Neural cell (in vitro differentiated cells): ENCODE results near the gene CUX1. TPM values are rescaled to one million over a fixed set of nuclear protein-coding genes. Genes with fewer than 3 reads are reported as not detected.

Experiments
- H2AFZ ChIP-seq: fragments of 200-600, 300-800 bp; sonication (generic), shearing (Covaris generic); 2 replicates; pipeline ENCODE4 v1.6.0; 2014; ENCODE audit warnings: low read depth, mild to moderate bottlenecking, antibody characterized with exemption, low read length, moderate library complexity
- H3F3A ChIP-seq: fragments of 200-600 bp; shearing (Covaris generic); 2 replicates; pipeline ENCODE4 v1.6.1; 2016; ENCODE audit warnings: mild to moderate bottlenecking, moderate library complexity, mixed read lengths, antibody characterized with exemption, low read length; ENCODE audit not compliant: insufficient read depth, poor library complexity, severe bottlenecking
- H3K27ac ChIP-seq: fragments of 200-600, 300-800 bp; sonication (generic), shearing (Covaris generic); 2 replicates; pipeline ENCODE4 v1.5.1; 2014; ENCODE audit warnings: mild to moderate bottlenecking, low read length, moderate library complexity
- H3K27me3 ChIP-seq: fragments of 300-800, 200-600 bp; sonication (generic), shearing (Covaris generic); 2 replicates; pipeline ENCODE4 v1.6.0; 2014; ENCODE audit warnings: mild to moderate bottlenecking, low read depth, low read length, moderate library complexity; ENCODE audit not compliant: insufficient read depth
- H3K36me3 ChIP-seq: fragments of 300-800, 200-600 bp; sonication (generic), shearing (Covaris generic); 2 replicates; pipeline ENCODE4 v1.5.1; 2014; ENCODE audit warnings: mild to moderate bottlenecking, antibody characterized with exemption, low read length, moderate library complexity; ENCODE audit not compliant: insufficient read depth
- H3K4me2 ChIP-seq: fragments of 300-800, 200-600 bp; sonication (generic), shearing (Covaris generic); 2 replicates; pipeline ENCODE4 v1.6.0; 2014; ENCODE audit warnings: mild to moderate bottlenecking, low read length
- H3K4me3 ChIP-seq: fragments of 300-800, 200-600 bp; sonication (generic), shearing (Covaris generic); 2 replicates; pipeline ENCODE4 v1.5.1; 2014; ENCODE audit warnings: mild to moderate bottlenecking, low read length, moderate library complexity
- H3K79me2 ChIP-seq: fragments of 200-600 bp; shearing (Covaris generic); replicated peaks from 2 replicates; pipeline ENCODE4 v1.6.0; 2014; ENCODE audit warnings: mild to moderate bottlenecking, low read length, moderate library complexity; ENCODE audit not compliant: insufficient read depth
- H3K9ac ChIP-seq: fragments of 300-800, 200-600 bp; sonication (generic), shearing (Covaris generic); 2 replicates; pipeline ENCODE4 v1.6.1; 2016; ENCODE audit warnings: mild to moderate bottlenecking, low read length, mixed read lengths
- H3K9me2 ChIP-seq: fragments of 200-600 bp; shearing (Covaris generic); 2 replicates; pipeline ENCODE4 v1.6.1; 2016; ENCODE audit warnings: mild to moderate bottlenecking, low read length, mixed read lengths; ENCODE audit not compliant: insufficient read depth
- H3K9me3 ChIP-seq: fragments of 200-600, 300-800 bp; sonication (generic), shearing (Covaris generic); 2 replicates; pipeline ENCODE4 v1.6.1; 2016; ENCODE audit warnings: mild to moderate bottlenecking, mixed run types, low read length, moderate library complexity, mixed read lengths
- H4K20me1 ChIP-seq: fragments of 200-600 bp; shearing (Covaris generic); 2 replicates; pipeline ENCODE4 v1.6.1; 2016; ENCODE audit warnings: mild to moderate bottlenecking, mixed run types; ENCODE audit not compliant: insufficient read depth
- EP300 ChIP-seq: fragments of 450-650 bp; conservative IDR thresholded peaks from 2 replicates; pipeline ENCODE4 v1.6.1; 2014; ENCODE audit warnings: antibody characterized with exemption, mild to moderate bottlenecking, moderate library complexity; ENCODE audit not compliant: poor library complexity, severe bottlenecking
- EZH2 ChIP-seq: fragments of 200-600, 300-800 bp; shearing (Covaris generic), sonication (generic); IDR thresholded peaks from 2 replicates; pipeline ENCODE4 v1.6.1; 2014; ENCODE audit warnings: antibody characterized with exemption, low read length, borderline replicate concordance, mild to moderate bottlenecking; ENCODE audit not compliant: insufficient read depth, poor library complexity, severe bottlenecking
- MXI1 ChIP-seq: fragments of 450-650 bp; conservative IDR thresholded peaks from 2 replicates; pipeline ENCODE4 v1.6.1; 2014; ENCODE audit warnings: antibody characterized with exemption, mild to moderate bottlenecking; ENCODE audit not compliant: poor library complexity, severe bottlenecking
- POLR2AphosphoS5 ChIP-seq: IDR thresholded peaks from 2 replicates; pipeline ENCODE4 v1.6.1; 2012
- RAD21 ChIP-seq: fragments of 450-650 bp; conservative IDR thresholded peaks from 2 replicates; pipeline ENCODE4 v1.6.1; 2014; ENCODE audit warnings: antibody characterized with exemption, mild to moderate bottlenecking, moderate library complexity
- SMC3 ChIP-seq: fragments of 450-650 bp; conservative IDR thresholded peaks from 2 replicates; pipeline ENCODE4 v1.6.1; 2014; ENCODE audit warnings: antibody characterized with exemption, mild to moderate bottlenecking, moderate library complexity; ENCODE audit not compliant: poor library complexity
- TAF1 ChIP-seq: IDR thresholded peaks from 2 replicates; pipeline ENCODE4 v1.6.1; 2012; ENCODE audit warnings: low read depth
- polyA plus RNA-seq: library from polyadenylated mRNA; depleted of rRNA; stranded (reverse); fragments of >200 nt; gene quantifications from 2 replicates; pipeline ENCODE4 v1.2.3, GENCODE V29; 2014
- TF ChIP-seq, protein P1 (sequence below): fragments of 450-650 bp; IDR thresholded peaks from 2 replicates; pipeline ENCODE4 v1.5.1; 2014; ENCODE audit warnings: antibody characterized with exemption, mild to moderate bottlenecking, moderate library complexity; ENCODE audit not compliant: poor library complexity, severe bottlenecking
- TF ChIP-seq, protein P2 (sequence below): IDR thresholded peaks from 2 replicates; pipeline ENCODE4 v1.6.1; 2012; ENCODE audit warnings: borderline replicate concordance

The CUX1 gene
- polyA plus RNA-seq, 1 donor from 2014 or later, result 26.6 TPM

DNA sequence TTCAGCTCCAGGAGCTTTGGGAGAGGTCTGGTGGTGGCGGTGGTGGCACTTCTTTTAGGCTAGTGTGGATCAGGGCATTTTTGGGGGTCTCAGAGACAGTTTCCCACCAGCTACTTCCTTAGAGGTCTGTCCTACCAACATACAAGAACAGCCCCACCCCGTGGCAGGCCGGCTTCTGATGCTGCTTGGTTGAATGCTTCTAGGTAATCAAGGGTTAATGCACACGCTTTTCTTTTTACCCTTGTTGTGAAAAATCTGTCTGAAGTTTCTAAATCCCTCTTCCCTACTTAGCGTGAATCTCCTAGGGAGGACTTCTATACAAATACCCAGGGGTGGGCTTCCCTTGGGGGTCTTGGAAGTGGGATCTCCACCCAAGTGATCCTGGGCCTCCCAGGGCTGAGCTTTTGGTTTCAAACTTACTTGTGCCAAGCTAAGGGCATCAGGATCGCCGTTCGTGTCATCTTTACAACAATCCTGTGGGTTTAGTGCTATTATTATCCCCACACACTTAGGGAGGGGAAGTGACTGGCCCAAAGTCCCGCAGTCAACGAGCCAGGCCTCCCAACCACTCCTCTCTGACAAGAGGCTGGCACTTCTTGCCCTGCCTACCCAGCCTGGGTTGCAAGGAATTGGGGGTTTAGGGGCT lies 471.0 kb downstream of the CUX1 start:
- Histone ChIP-seq H3K27ac (no peak overlapping the region), H4K20me1 (peaks cover 31% of the 10 kb centered on the region), H3K79me2 (peaks cover 21% of the 10 kb centered on the region), H3K9me3 (no peaks in the 10 kb centered on the region), H3K4me3 (peak overlapping the region; percentile 85), H3F3A (no peaks in the 10 kb centered on the region), H3K36me3 (no peaks in the 10 kb centered on the region), H3K9ac (peak overlapping the region; percentile 94), H2AFZ (no peak overlapping the region), H3K4me2 (peak overlapping the region; percentile 83), H3K9me2 (no peaks in the 10 kb centered on the region), H3K27me3 (no peaks in the 10 kb centered on the region)
- TF ChIP-seq TAF1, result no peak
- TF ChIP-seq, protein P1, sequence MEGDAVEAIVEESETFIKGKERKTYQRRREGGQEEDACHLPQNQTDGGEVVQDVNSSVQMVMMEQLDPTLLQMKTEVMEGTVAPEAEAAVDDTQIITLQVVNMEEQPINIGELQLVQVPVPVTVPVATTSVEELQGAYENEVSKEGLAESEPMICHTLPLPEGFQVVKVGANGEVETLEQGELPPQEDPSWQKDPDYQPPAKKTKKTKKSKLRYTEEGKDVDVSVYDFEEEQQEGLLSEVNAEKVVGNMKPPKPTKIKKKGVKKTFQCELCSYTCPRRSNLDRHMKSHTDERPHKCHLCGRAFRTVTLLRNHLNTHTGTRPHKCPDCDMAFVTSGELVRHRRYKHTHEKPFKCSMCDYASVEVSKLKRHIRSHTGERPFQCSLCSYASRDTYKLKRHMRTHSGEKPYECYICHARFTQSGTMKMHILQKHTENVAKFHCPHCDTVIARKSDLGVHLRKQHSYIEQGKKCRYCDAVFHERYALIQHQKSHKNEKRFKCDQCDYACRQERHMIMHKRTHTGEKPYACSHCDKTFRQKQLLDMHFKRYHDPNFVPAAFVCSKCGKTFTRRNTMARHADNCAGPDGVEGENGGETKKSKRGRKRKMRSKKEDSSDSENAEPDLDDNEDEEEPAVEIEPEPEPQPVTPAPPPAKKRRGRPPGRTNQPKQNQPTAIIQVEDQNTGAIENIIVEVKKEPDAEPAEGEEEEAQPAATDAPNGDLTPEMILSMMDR, result peak; percentile 22
- no peak for TF ChIP-seq EP300

DNA sequence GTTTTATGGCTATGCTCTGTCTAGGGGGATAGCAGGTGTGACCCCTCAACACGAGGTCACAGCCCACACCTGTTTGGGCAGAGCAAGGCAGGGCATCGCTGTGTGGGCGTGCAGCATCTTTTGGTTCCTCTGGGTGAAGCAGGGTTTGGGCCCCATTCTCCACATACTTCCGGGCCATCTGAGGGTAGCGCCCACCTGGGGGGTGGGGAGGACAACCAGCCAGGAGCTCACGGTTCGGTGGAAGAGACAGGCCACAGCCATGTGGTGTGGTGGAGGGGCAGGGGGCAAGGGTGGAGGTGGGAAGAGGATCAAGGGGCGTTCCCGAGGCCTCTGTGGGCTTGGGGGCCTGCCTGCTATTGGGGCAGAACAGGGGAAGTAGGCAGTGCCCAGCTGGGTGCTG lies 471.6 kb downstream of the CUX1 start:
- TF ChIP-seq EZH2, result no peak
- TF ChIP-seq RAD21, result no peak
- TF ChIP-seq, protein P1, result no peak
- no peak for TF ChIP-seq POLR2AphosphoS5
- TF ChIP-seq, protein P2, sequence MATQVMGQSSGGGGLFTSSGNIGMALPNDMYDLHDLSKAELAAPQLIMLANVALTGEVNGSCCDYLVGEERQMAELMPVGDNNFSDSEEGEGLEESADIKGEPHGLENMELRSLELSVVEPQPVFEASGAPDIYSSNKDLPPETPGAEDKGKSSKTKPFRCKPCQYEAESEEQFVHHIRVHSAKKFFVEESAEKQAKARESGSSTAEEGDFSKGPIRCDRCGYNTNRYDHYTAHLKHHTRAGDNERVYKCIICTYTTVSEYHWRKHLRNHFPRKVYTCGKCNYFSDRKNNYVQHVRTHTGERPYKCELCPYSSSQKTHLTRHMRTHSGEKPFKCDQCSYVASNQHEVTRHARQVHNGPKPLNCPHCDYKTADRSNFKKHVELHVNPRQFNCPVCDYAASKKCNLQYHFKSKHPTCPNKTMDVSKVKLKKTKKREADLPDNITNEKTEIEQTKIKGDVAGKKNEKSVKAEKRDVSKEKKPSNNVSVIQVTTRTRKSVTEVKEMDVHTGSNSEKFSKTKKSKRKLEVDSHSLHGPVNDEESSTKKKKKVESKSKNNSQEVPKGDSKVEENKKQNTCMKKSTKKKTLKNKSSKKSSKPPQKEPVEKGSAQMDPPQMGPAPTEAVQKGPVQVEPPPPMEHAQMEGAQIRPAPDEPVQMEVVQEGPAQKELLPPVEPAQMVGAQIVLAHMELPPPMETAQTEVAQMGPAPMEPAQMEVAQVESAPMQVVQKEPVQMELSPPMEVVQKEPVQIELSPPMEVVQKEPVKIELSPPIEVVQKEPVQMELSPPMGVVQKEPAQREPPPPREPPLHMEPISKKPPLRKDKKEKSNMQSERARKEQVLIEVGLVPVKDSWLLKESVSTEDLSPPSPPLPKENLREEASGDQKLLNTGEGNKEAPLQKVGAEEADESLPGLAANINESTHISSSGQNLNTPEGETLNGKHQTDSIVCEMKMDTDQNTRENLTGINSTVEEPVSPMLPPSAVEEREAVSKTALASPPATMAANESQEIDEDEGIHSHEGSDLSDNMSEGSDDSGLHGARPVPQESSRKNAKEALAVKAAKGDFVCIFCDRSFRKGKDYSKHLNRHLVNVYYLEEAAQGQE, result no peak
- no peak for TF ChIP-seq MXI1
- no peak for TF ChIP-seq TAF1
- TF ChIP-seq SMC3, result no peak
- TF ChIP-seq EP300, result no peak
- Histone ChIP-seq H3F3A (no peaks in the 10 kb centered on the region), H4K20me1 (peaks cover 31% of the 10 kb centered on the region), H3K4me2 (no peak overlapping the region), H3K4me3 (peak overlapping the region; percentile 85), H3K36me3 (no peaks in the 10 kb centered on the region), H3K27me3 (no peaks in the 10 kb centered on the region), H3K9ac (no peak overlapping the region), H3K79me2 (peaks cover 21% of the 10 kb centered on the region), H2AFZ (no peak overlapping the region), H3K27ac (no peak overlapping the region), H3K9me3 (no peaks in the 10 kb centered on the region), H3K9me2 (no peaks in the 10 kb centered on the region)
